Measurements from ENCODE around the gene NQO2. TPM values are rescaled to one million over a fixed set of nuclear protein-coding genes. Genes with fewer than 3 reads are reported as not detected.

Gene NQO2
- polyA plus RNA-seq, 1 donor from 2014 or later: 33.2 TPM

DNA sequence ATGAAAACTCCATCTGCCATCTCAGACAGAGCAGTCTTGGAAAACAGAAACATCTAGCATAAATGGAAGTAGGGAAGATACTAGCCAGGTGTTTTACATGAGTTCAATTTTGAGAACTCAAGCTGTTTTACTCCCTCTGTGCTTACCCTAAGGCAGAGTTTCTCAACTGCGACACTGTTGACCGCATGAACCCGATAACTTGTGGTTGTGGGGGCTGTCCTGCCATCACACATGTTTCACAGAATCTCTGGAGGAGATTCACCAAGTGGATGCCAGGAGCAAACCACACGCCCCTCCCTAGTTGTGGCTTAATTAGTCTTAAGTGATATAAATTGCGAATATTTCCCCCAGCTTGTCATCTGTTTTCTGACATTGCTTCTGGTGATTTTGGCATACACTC is 26.0 kb upstream of the NQO2 start:
- Histone ChIP-seq H3K9me2 (ENCODE audit: insufficient read depth, low read length) (no peaks in the 10 kb centered on the region), H3K27ac (ENCODE audit: low read length) (no peak overlapping the region), H3K27me3 (ENCODE audit: insufficient read depth, low read depth, low read length) (peaks cover 11% of the 10 kb centered on the region), H4K20me1 (ENCODE audit: insufficient read depth) (no peaks in the 10 kb centered on the region), H3F3A (ENCODE audit: insufficient read depth, low read length, poor library complexity, severe bottlenecking) (no peaks in the 10 kb centered on the region), H3K4me2 (ENCODE audit: low read length) (no peak overlapping the region), H3K36me3 (ENCODE audit: insufficient read depth, low read length) (no peaks in the 10 kb centered on the region), H2AFZ (ENCODE audit: low read depth, low read length) (no peak overlapping the region), H3K79me2 (replicated peaks; ENCODE audit: insufficient read depth, low read length) (no peaks in the 10 kb centered on the region), H3K4me3 (ENCODE audit: low read length) (no peak overlapping the region), H3K9ac (ENCODE audit: low read length) (no peak overlapping the region), H3K9me3 (ENCODE audit: low read length) (no peaks in the 10 kb centered on the region)
- no peak for TF ChIP-seq MXI1 (conservative IDR thresholded peaks at IDR 0.05; ENCODE audit: poor library complexity, severe bottlenecking)
- TF ChIP-seq SMC3 (conservative IDR thresholded peaks at IDR 0.05; ENCODE audit: poor library complexity): no peak
- TF ChIP-seq, protein P1, sequence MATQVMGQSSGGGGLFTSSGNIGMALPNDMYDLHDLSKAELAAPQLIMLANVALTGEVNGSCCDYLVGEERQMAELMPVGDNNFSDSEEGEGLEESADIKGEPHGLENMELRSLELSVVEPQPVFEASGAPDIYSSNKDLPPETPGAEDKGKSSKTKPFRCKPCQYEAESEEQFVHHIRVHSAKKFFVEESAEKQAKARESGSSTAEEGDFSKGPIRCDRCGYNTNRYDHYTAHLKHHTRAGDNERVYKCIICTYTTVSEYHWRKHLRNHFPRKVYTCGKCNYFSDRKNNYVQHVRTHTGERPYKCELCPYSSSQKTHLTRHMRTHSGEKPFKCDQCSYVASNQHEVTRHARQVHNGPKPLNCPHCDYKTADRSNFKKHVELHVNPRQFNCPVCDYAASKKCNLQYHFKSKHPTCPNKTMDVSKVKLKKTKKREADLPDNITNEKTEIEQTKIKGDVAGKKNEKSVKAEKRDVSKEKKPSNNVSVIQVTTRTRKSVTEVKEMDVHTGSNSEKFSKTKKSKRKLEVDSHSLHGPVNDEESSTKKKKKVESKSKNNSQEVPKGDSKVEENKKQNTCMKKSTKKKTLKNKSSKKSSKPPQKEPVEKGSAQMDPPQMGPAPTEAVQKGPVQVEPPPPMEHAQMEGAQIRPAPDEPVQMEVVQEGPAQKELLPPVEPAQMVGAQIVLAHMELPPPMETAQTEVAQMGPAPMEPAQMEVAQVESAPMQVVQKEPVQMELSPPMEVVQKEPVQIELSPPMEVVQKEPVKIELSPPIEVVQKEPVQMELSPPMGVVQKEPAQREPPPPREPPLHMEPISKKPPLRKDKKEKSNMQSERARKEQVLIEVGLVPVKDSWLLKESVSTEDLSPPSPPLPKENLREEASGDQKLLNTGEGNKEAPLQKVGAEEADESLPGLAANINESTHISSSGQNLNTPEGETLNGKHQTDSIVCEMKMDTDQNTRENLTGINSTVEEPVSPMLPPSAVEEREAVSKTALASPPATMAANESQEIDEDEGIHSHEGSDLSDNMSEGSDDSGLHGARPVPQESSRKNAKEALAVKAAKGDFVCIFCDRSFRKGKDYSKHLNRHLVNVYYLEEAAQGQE (IDR thresholded peaks at IDR 0.05; ENCODE audit: borderline replicate concordance): no peak
- no peak for TF ChIP-seq RAD21 (conservative IDR thresholded peaks at IDR 0.05)
- no peak for TF ChIP-seq CTCF (IDR thresholded peaks at IDR 0.05; ENCODE audit: poor library complexity, severe bottlenecking)
- no peak for TF ChIP-seq EZH2 (IDR thresholded peaks at IDR 0.05; ENCODE audit: borderline replicate concordance, insufficient read depth, low read length, poor library complexity, severe bottlenecking)
- TF ChIP-seq POLR2AphosphoS5 (IDR thresholded peaks at IDR 0.05): no peak
- TF ChIP-seq TAF1 (IDR thresholded peaks at IDR 0.05; ENCODE audit: low read depth): no peak
- TF ChIP-seq EP300 (conservative IDR thresholded peaks at IDR 0.05; ENCODE audit: poor library complexity, severe bottlenecking): no peak

GRCh38 chr6:2976060-2976459 is 23.6 kb upstream of the NQO2 start:
- Histone ChIP-seq H4K20me1 (ENCODE audit: insufficient read depth) (no peaks in the 10 kb centered on the region), H3K9ac (ENCODE audit: low read length) (no peak overlapping the region), H3K27me3 (ENCODE audit: insufficient read depth, low read depth, low read length) (peaks cover 6% of the 10 kb centered on the region), H3F3A (ENCODE audit: insufficient read depth, low read length, poor library complexity, severe bottlenecking) (no peaks in the 10 kb centered on the region), H3K4me3 (ENCODE audit: low read length) (no peak overlapping the region), H3K9me2 (ENCODE audit: insufficient read depth, low read length) (no peaks in the 10 kb centered on the region), H3K27ac (ENCODE audit: low read length) (no peak overlapping the region), H3K9me3 (ENCODE audit: low read length) (no peaks in the 10 kb centered on the region), H2AFZ (ENCODE audit: low read depth, low read length) (no peak overlapping the region), H3K79me2 (replicated peaks; ENCODE audit: insufficient read depth, low read length) (no peaks in the 10 kb centered on the region), H3K4me2 (ENCODE audit: low read length) (no peak overlapping the region), H3K36me3 (ENCODE audit: insufficient read depth, low read length) (no peaks in the 10 kb centered on the region)
- TF ChIP-seq SMC3 (conservative IDR thresholded peaks at IDR 0.05; ENCODE audit: poor library complexity): no peak
- TF ChIP-seq EP300 (conservative IDR thresholded peaks at IDR 0.05; ENCODE audit: poor library complexity, severe bottlenecking): no peak
- no peak for TF ChIP-seq CTCF (IDR thresholded peaks at IDR 0.05; ENCODE audit: poor library complexity, severe bottlenecking)
- no peak for TF ChIP-seq EZH2 (IDR thresholded peaks at IDR 0.05; ENCODE audit: borderline replicate concordance, insufficient read depth, low read length, poor library complexity, severe bottlenecking)
- no peak for TF ChIP-seq TAF1 (IDR thresholded peaks at IDR 0.05; ENCODE audit: low read depth)
- no peak for TF ChIP-seq POLR2AphosphoS5 (IDR thresholded peaks at IDR 0.05)
- no peak for TF ChIP-seq MXI1 (conservative IDR thresholded peaks at IDR 0.05; ENCODE audit: poor library complexity, severe bottlenecking)
- TF ChIP-seq, protein P1 (IDR thresholded peaks at IDR 0.05; ENCODE audit: borderline replicate concordance): no peak
- no peak for TF ChIP-seq RAD21 (conservative IDR thresholded peaks at IDR 0.05)

Measured in neural cell (in vitro differentiated cells).